Neutrophil (primary cell): ENCODE results near the gene APC2.
"Not testable (repeated sequence)": the region's sequence is repeated elsewhere in the genome, so short reads cannot be mapped to it uniquely, and the experiment has no call there.

Experiments used
- H3K27ac ChIP-seq: fragments of 200-600 bp; sonication (generic); 2 replicates; pipeline ENCODE4 v1.5.1; 2016; ENCODE audit warnings: mild to moderate bottlenecking, moderate library complexity
- H3K27me3 ChIP-seq: fragments of 200-600 bp; sonication (generic); 2 replicates; pipeline ENCODE4 v1.6.0; 2016; ENCODE audit warnings: mild to moderate bottlenecking
- H3K36me3 ChIP-seq: fragments of 200-600 bp; sonication (generic); 2 replicates; pipeline ENCODE4 v1.5.1; 2017
- H3K4me1 ChIP-seq, 2 experiments: fragments of 200-600 bp in 1 of 2; sonication (generic) in 1 of 2; 1 replicate in 1 of 2; 2 replicates in 1 of 2; pipeline versions ENCODE4 v1.5.1 to v1.6.1; 2013 to 2016; ENCODE audit warnings: low read depth in 1 of 2, low read length in 1 of 2, mild to moderate bottlenecking in 1 of 2, moderate library complexity in 1 of 2; ENCODE audit not compliant: control insufficient read depth in 1 of 2, insufficient read depth in 1 of 2
- H3K4me3 ChIP-seq, 2 experiments: fragments of 200-600 bp in 1 of 2; sonication (generic) in 1 of 2; 1 replicate in 1 of 2; 2 replicates in 1 of 2; pipeline ENCODE4 v1.5.1; 2013 to 2016; ENCODE audit warnings: low read depth in 1 of 2, low read length in 1 of 2, mild to moderate bottlenecking in 1 of 2, moderate library complexity in 1 of 2
- H3K9me3 ChIP-seq: fragments of 200-600 bp; sonication (generic); 2 replicates; pipeline ENCODE4 v1.5.1; 2016
- TF ChIP-seq, protein P1 (sequence below): fragments of 200-600 bp; sonication (generic); IDR thresholded peaks from 2 replicates; pipeline ENCODE4 v1.5.1; 2016; ENCODE audit warnings: antibody characterized with exemption

Gene APC2

DNA sequence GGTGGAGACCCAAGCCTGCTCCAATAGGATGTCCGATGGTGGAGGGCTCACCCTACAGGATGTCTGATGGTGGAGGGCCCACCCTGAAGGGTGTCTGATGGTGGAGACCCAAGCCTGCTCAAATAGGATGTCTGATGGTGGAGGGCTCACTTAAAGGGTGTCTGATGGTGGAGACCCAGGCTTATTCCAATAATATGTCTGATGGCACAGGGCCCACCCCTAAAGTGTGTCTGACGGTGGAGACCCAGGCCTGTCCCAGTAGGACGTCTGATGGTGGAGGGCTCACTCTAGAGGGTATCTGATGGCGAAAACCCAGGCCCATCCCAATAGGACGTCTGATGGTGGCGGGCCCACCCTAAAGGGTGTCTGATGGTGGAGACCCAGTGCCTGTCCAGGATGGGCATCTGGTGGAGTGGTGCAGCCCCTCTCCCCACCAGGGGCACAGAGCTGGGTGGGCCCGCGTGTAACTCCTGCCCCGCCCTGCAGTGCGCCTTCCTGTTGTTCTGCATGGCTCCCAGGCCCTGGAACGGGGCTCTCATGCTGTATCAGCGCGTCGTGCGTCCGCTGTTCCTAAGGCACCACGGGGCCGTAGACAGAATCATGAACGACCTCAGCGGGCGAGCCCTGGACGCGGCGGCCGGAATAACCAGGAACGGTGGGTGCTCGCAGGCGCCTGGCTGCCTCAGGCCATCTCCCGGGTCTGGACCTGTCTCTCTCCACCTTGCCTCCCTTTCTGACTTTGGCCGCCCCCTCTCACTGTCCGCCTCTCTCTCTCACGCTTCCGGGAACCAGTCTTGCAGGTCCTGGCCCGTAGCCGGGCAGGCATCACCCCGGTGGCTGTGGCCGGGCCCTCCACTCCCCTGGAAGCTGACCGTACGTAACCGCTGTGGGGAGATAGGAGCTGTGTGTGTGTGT, 46.1 kb downstream of the APC2 start:
- Histone ChIP-seq H3K36me3 (no peaks in the 10 kb centered on the region), H3K4me3 (no peak overlapping the region), H3K27ac (no peak overlapping the region), H3K4me1 (peaks cover 5 to 8% of the 10 kb centered on the region in 2 experiments), H3K27me3 (peaks cover 62% of the 10 kb centered on the region), H3K9me3 (peaks cover 1% of the 10 kb centered on the region)
- TF ChIP-seq, protein P1, sequence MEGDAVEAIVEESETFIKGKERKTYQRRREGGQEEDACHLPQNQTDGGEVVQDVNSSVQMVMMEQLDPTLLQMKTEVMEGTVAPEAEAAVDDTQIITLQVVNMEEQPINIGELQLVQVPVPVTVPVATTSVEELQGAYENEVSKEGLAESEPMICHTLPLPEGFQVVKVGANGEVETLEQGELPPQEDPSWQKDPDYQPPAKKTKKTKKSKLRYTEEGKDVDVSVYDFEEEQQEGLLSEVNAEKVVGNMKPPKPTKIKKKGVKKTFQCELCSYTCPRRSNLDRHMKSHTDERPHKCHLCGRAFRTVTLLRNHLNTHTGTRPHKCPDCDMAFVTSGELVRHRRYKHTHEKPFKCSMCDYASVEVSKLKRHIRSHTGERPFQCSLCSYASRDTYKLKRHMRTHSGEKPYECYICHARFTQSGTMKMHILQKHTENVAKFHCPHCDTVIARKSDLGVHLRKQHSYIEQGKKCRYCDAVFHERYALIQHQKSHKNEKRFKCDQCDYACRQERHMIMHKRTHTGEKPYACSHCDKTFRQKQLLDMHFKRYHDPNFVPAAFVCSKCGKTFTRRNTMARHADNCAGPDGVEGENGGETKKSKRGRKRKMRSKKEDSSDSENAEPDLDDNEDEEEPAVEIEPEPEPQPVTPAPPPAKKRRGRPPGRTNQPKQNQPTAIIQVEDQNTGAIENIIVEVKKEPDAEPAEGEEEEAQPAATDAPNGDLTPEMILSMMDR: no peak

DNA sequence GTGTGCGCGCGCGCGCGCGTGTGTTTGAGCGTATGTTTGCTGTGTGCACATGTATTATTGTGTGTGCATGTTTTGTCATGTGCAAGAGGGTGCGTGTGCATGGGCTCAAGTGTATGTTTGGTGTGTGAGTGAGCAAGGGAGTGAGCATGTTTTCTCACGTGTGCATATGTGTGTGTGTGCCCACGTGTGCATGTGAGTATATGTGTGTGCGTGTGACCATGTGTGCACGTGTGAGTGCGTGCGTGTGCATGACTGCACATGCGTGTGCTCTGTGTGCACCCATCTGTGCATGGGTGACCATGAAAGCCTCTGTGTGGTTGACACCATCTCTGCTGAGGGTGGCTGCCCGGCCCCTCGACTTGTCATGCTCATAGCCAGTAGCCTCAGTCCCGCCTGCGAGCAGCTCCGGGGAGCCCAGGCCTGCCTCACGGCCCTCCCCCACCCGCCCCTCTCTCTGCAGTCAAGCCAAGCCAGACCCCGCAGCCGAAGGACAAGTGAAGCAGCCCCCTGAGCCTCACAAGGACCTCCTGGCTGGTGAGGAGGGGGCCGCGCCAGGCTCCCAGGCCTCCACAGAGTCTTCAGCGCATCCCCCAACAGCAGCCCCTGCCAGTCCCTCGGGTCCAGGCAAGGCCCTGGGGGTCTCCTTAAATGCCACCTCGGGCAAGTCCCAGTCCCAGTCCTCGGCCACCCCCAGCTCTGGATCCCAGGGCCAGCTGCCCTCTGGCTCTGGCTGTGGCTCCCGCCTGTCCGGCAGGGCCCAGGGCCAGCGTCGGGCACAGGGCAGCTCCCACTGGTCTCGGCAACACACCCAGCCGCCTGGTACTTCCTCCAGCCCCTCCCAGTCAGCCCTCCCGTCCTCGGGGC, 47.0 kb downstream of the APC2 start:
- H3K27ac ChIP-seq: no peak overlapping the region
- peaks cover 0 to 5% of the 10 kb centered on the region in 2 experiments for H3K4me1 ChIP-seq
- H3K36me3 ChIP-seq: no peaks in the 10 kb centered on the region
- TF ChIP-seq, protein P1: no peak
- H3K27me3 ChIP-seq: peaks cover 62% of the 10 kb centered on the region
- no peak overlapping the region for H3K4me3 ChIP-seq
- no peaks in the 10 kb centered on the region for H3K9me3 ChIP-seq

DNA sequence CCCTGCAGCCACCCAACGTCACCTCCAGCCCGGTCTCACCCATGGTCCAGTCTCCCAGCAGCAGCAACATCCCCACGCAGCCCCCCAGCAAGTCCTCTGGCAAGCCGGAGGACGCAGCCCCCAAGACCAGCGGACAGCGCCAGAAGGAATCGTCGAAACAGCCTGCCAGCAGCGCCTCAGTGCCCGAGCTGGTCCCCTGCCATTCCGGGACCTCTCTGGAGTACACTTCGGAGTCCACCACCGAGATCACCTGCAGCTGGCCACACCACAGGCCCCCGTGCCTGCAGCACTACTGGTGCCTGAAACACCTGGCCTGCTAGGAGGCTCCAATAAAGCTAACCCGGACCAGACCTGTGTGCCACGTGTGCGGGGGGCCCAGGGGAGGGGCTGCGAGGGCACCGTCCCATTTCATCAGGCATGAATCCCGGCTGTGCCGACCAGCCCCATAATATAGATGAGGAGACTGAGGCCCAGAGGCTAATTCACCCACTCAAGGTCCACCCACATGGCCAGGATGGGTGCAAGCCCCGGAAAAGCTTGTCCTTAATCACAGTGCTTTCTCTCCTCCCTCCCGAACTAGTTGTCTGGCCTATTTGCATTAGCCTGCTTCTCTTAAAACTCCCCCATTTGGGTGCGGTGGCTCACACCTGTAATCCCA, 47.8 kb downstream of the APC2 start:
- H3K9me3 ChIP-seq: no peaks in the 10 kb centered on the region
- peaks cover 0 to 5% of the 10 kb centered on the region in 2 experiments for H3K4me1 ChIP-seq
- no peaks in the 10 kb centered on the region for H3K36me3 ChIP-seq
- no peak overlapping the region for H3K4me3 ChIP-seq
- H3K27me3 ChIP-seq: peaks cover 62% of the 10 kb centered on the region
- TF ChIP-seq, protein P1: no peak
- H3K27ac ChIP-seq: no peak overlapping the region

DNA sequence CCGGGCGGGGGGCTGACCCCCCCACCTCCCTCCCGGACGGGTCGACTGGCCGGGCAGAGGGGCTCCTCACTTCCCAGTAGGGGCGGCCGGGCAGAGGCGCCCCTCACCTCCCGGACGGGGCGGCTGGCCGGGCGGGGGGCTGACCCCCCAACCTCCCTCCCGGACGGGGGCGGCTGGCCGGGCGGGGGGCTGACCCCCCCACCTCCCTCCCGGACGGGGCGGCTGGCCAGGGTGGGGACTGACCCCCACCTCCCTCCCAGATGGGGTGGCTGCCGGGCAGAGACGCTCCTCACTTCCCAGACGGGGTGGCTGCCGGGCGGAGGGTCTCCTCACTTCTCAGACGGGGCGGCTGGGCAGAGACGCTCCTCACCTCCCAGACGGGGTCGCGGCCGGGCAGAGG, 49.3 kb downstream of the APC2 start:
- not testable (repeated sequence) for H3K4me3 ChIP-seq, H3K4me1 ChIP-seq, H3K27ac ChIP-seq, H3K36me3 ChIP-seq, H3K9me3 ChIP-seq
- H3K27me3 ChIP-seq: peaks cover 62% of the 10 kb centered on the region

DNA sequence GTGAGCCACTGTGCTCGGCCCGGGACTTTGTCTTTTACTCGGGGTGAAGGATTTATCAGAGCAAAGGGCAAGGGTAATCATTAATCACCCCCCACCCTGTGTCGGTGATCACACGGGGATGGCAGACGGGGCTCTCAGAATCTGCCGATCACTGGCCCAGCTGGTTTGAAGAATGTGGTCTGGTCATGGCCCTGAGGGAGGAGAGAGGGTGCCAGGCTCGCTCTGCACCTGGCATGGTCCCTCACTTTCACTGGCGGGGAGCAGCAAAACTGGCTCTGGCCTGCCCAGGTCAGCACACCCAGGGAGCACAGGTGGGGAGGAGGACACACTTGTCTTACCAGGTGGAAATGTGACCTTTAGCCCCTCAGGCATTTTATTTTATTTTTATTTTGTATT, 51.3 kb downstream of the APC2 start:
- H3K4me1 ChIP-seq: peaks cover 0 to 5% of the 10 kb centered on the region in 2 experiments
- TF ChIP-seq, protein P1: no peak
- H3K36me3 ChIP-seq: no peaks in the 10 kb centered on the region
- H3K27me3 ChIP-seq: peaks cover 73% of the 10 kb centered on the region
- no peak overlapping the region for H3K27ac ChIP-seq
- H3K9me3 ChIP-seq: no peaks in the 10 kb centered on the region
- no peak overlapping the region for H3K4me3 ChIP-seq
